HepG2 (cell line): ENCODE data around the gene SYNJ2. TPM values are rescaled to one million over a fixed set of nuclear protein-coding genes. Genes with fewer than 3 reads are reported as not detected.

Source experiments
- AGO1 ChIP-seq: fragments of 200-400 bp; formaldehyde crosslinking; IDR thresholded peaks from 2 replicates; pipeline ENCODE4 v1.6.1; 2017; ENCODE audit warnings: mild to moderate bottlenecking, low read depth, low read length, moderate library complexity; ENCODE audit not compliant: poor library complexity, severe bottlenecking
- ARID3A ChIP-seq: IDR thresholded peaks from 2 replicates; pipeline ENCODE4 v1.6.1; 2012; ENCODE audit warnings: low read depth, low read length, improper control_type of control experiment
- ATF4 ChIP-seq, 2 experiments: fragments of 450-650 bp in 1 of 2; sonication (generic) in 1 of 2; formaldehyde crosslinking; IDR thresholded peaks; 2 replicates each; pipeline versions ENCODE4 v1.5.0 to v1.8.0; 2020 to 2022; ENCODE audit warnings: mild to moderate bottlenecking in 1 of 2, missing genetic modification reagents in 1 of 2
- BCL6 ChIP-seq: IDR thresholded peaks from 2 replicates; pipeline ENCODE4 v1.6.1; 2016; ENCODE audit warnings: missing genetic modification reagents, missing compliant biosample characterization
- GTF3A ChIP-seq: sonication (generic); formaldehyde crosslinking; conservative IDR thresholded peaks from 2 replicates; pipeline ENCODE4 v1.4.0; 2020; ENCODE audit warnings: mild to moderate bottlenecking, missing genetic modification reagents
- HNF4G ChIP-seq, 2 experiments: sonication (generic) in 1 of 2; formaldehyde crosslinking in 1 of 2; IDR thresholded peaks; 2 replicates each; pipeline versions ENCODE4 v1.4.0 to v1.6.1; 2011 to 2020; ENCODE audit warnings: borderline replicate concordance in 2 of 2, low read depth in 2 of 2, mild to moderate bottlenecking in 2 of 2, low read length in 1 of 2, missing genetic modification reagents in 1 of 2, moderate library complexity in 1 of 2
- JUNB ChIP-seq: sonication (generic); formaldehyde crosslinking; IDR thresholded peaks from 2 replicates; pipeline ENCODE4 v1.8.0; 2022; ENCODE audit warnings: missing genetic modification reagents, mild to moderate bottlenecking, borderline replicate concordance
- KDM1A ChIP-seq: IDR thresholded peaks from 2 replicates; pipeline ENCODE4 v1.6.1; 2016; ENCODE audit warnings: missing compliant biosample characterization
- NFAT5 ChIP-seq: sonication (generic); formaldehyde crosslinking; IDR thresholded peaks from 2 replicates; pipeline ENCODE4 v1.4.0; 2020; ENCODE audit warnings: missing genetic modification reagents
- PAWR ChIP-seq: sonication (generic); formaldehyde crosslinking; IDR thresholded peaks from 2 replicates; pipeline ENCODE4 v1.4.0; 2020; ENCODE audit warnings: missing genetic modification reagents, mild to moderate bottlenecking, borderline replicate concordance
- RARG ChIP-seq: sonication (generic); formaldehyde crosslinking; IDR thresholded peaks from 2 replicates; pipeline ENCODE4 v1.4.0; 2020; ENCODE audit warnings: low read depth, mild to moderate bottlenecking, missing genetic modification reagents
- TRIM24 ChIP-seq: sonication (generic); formaldehyde crosslinking; IDR thresholded peaks from 2 replicates; pipeline ENCODE4 v1.8.0; 2022; ENCODE audit warnings: mild to moderate bottlenecking, missing genetic modification reagents
- UBTF ChIP-seq: sonication (generic); formaldehyde crosslinking; IDR thresholded peaks from 2 replicates; pipeline ENCODE4 v1.4.0; 2020; ENCODE audit warnings: mild to moderate bottlenecking, missing genetic modification reagents
- ZNF24 ChIP-seq: fragments of 450-650 bp; IDR thresholded peaks from 2 replicates; pipeline ENCODE4 v1.6.1; 2017; ENCODE audit warnings: antibody characterized with exemption, mild to moderate bottlenecking
- ZNF33B ChIP-seq: sonication (generic); formaldehyde crosslinking; IDR thresholded peaks from 2 replicates; pipeline ENCODE4 v1.5.1; 2020; ENCODE audit warnings: mild to moderate bottlenecking, missing genetic modification reagents
- ZNF564 ChIP-seq: sonication (generic); formaldehyde crosslinking; IDR thresholded peaks from 2 replicates; pipeline ENCODE4 v1.8.1; 2023; ENCODE audit warnings: mild to moderate bottlenecking, missing genetic modification reagents
- ZNF644 ChIP-seq: IDR thresholded peaks from 2 replicates; pipeline ENCODE4 v1.6.1; 2016; ENCODE audit warnings: low read depth
- ZNF674 ChIP-seq: sonication (generic); formaldehyde crosslinking; IDR thresholded peaks from 2 replicates; pipeline ENCODE4 v1.5.0; 2020; ENCODE audit warnings: low read depth, mild to moderate bottlenecking, missing genetic modification reagents
- ZSCAN30 ChIP-seq: sonication (generic); formaldehyde crosslinking; IDR thresholded peaks from 2 replicates; pipeline ENCODE4 v1.5.0; 2020; ENCODE audit warnings: mild to moderate bottlenecking, missing genetic modification reagents
- ZSCAN31 ChIP-seq: sonication (generic); formaldehyde crosslinking; IDR thresholded peaks from 2 replicates; pipeline ENCODE4 v1.5.0; 2020; ENCODE audit warnings: low read depth, mild to moderate bottlenecking, missing genetic modification reagents
- polyA plus RNA-seq, 8 experiments: library from polyadenylated mRNA; depleted of rRNA in 3 of 8; stranded (reverse) in 7 of 8; unstranded in 1 of 8; fragments of >200 nt; fragmentation: Illumina TruSeq in 4 of 8; extraction: Trizol in 4 of 8; gene quantifications; 2 replicates each; pipeline versions ENCODE4 v1.2.1 to v1.2.3, GENCODE V29; 2011 to 2016; ENCODE audit warnings: low read depth in 4 of 8, missing spikeins in 1 of 8, mixed read lengths in 1 of 8; ENCODE audit not compliant: insufficient read depth in 1 of 8
- total RNA-seq, 5 experiments: library from RNA; depleted of rRNA; stranded (reverse); fragments of >200 nt; fragmentation: Illumina TruSeq; extraction: Trizol; gene quantifications; 2 replicates each; pipeline ENCODE4 v1.2.3, GENCODE V29; 2016; ENCODE audit warnings: low read depth in 1 of 5

Gene SYNJ2
- total and polyA plus RNA-seq, 2 of the 13 experiments (the other 11 are each of a cell fraction or from before 2014, with no cell fraction given) = 39.1 to 57.6 TPM

- TF ChIP-seq ZSCAN30 (CRISPR knock-in tag) = no peak
- TF ChIP-seq NFAT5 = no peak
- 0 out of 2 replicates have a peak, but pooled peaks have one; percentile 58 for TF ChIP-seq ZNF33B
- TF ChIP-seq RARG = no peak
- 0 out of 2 replicates have a peak, but pooled peaks have one; percentile 30 for TF ChIP-seq KDM1A (CRISPR knock-in tag)
- TF ChIP-seq TRIM24 (CRISPR knock-in tag) = no peak
- no peak for TF ChIP-seq PAWR (CRISPR knock-in tag)
- TF ChIP-seq UBTF (CRISPR knock-in tag) = peak; percentile 45
- TF ChIP-seq ZSCAN31 = no peak
- TF ChIP-seq AGO1 = peak; percentile 33
- TF ChIP-seq GTF3A = no peak
- TF ChIP-seq ZNF564 = no peak
- TF ChIP-seq JUNB (CRISPR knock-in tag) = no peak
- TF ChIP-seq ZNF644 (CRISPR knock-in tag) = peak; percentile 7; the same call in 1 of the 2 replicates
- TF ChIP-seq ATF4 (CRISPR knock-in tag; IDR thresholded peaks at IDR 0.05) = no peak
- TF ChIP-seq BCL6 (CRISPR knock-in tag) = peak; percentile 21; the same call in 1 of the 2 replicates
- no peak for TF ChIP-seq HNF4G (IDR thresholded peaks at IDR 0.05; ENCODE audit: borderline replicate concordance, low read depth, low read length)
- no peak for TF ChIP-seq HNF4G (CRISPR knock-in tag; IDR thresholded peaks at IDR 0.05; ENCODE audit: borderline replicate concordance, low read depth)
- no peak for TF ChIP-seq ZNF24
- no peak for TF ChIP-seq ARID3A
- no peak for TF ChIP-seq ZNF674 (CRISPR knock-in tag)
Measured at GRCh38 chr6:158039571-158040050, 57.9 kb downstream of the SYNJ2 start (continued).
